ENCODE data around the gene KIF6. TPM values are rescaled to one million over a fixed set of nuclear protein-coding genes. Genes with fewer than 3 reads are reported as not detected.

KIF6 gene
- total RNA-seq, 1 experiment from 2014 or later, result not detected

GRCh38 chr6:39446909-39447308 is 278.3 kb downstream of the KIF6 start:
- Histone ChIP-seq H3K27me3 (ENCODE audit: control insufficient read depth, insufficient read depth, low read length) (no peaks in the 10 kb centered on the region), H3K4me3 (ENCODE audit: low read depth in 2 of 2, low read length in 2 of 2) (no peak overlapping the region), H3K4me1 (ENCODE audit: control insufficient read depth, insufficient read depth, low read length) (no peaks in the 10 kb centered on the region), H3K36me3 (ENCODE audit: control insufficient read depth, insufficient read depth, low read length) (no peaks in the 10 kb centered on the region), H3K9me3 (ENCODE audit: control insufficient read depth, insufficient read depth, low read depth, low read length) (no peaks in the 10 kb centered on the region), H3K27ac (ENCODE audit: low read length) (no peak overlapping the region)
- in situ Hi-C loops (cut with HindIII; ENCODE audit: low pct_unique_long_range_greater_than_20kb, low sequenced_read_pairs), result no loop called here
- BruUV-seq (replicated peaks), result no TSS peak
- POLR2A ChIA-PET, result no interaction called here
- DNase-seq (ENCODE audit: low read depth, low spot score) (no peak), ATAC-seq (no peak)
- TF ChIP-seq POLR2AphosphoS5 (IDR thresholded peaks at IDR 0.05; ENCODE audit: low read depth, low read length), result no peak
- no peak for TF ChIP-seq CTCF (IDR thresholded peaks at IDR 0.05)
- TF ChIP-seq SIN3A (IDR thresholded peaks at IDR 0.05; ENCODE audit: borderline replicate concordance, insufficient read depth, low read depth, low read length), result no peak
- no peak for TF ChIP-seq TCF7L2 (IDR thresholded peaks at IDR 0.05; ENCODE audit: low read depth, low read length)
- CTCF ChIA-PET, result no interaction called here
- intact Hi-C loops (cut with micrococcal nuclease; ENCODE audit: unreplicated experiment), result no loop called here

DNA sequence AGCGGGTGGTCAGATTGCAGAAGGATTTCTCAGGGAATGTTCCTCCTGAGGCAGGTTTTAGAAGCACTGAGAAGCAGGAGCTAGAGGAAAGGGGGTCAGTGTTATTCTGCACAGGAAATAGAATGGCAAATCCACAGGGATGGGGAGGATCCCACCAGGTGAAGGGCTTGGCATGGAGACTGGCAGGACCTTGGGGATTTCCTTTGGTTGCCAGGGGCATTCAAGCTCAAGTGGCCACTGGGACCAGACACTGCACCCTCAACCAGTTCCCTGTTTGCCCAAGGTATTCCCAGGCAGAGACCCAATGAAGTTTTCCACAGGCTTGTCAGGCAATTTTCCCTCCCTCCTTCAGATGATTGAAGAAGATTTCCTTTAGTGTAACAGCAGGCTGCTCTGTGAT is 279.5 kb downstream of the KIF6 start:
- CTCF ChIA-PET, result no interaction called here
- no peak for ATAC-seq
- TF ChIP-seq, protein P1, sequence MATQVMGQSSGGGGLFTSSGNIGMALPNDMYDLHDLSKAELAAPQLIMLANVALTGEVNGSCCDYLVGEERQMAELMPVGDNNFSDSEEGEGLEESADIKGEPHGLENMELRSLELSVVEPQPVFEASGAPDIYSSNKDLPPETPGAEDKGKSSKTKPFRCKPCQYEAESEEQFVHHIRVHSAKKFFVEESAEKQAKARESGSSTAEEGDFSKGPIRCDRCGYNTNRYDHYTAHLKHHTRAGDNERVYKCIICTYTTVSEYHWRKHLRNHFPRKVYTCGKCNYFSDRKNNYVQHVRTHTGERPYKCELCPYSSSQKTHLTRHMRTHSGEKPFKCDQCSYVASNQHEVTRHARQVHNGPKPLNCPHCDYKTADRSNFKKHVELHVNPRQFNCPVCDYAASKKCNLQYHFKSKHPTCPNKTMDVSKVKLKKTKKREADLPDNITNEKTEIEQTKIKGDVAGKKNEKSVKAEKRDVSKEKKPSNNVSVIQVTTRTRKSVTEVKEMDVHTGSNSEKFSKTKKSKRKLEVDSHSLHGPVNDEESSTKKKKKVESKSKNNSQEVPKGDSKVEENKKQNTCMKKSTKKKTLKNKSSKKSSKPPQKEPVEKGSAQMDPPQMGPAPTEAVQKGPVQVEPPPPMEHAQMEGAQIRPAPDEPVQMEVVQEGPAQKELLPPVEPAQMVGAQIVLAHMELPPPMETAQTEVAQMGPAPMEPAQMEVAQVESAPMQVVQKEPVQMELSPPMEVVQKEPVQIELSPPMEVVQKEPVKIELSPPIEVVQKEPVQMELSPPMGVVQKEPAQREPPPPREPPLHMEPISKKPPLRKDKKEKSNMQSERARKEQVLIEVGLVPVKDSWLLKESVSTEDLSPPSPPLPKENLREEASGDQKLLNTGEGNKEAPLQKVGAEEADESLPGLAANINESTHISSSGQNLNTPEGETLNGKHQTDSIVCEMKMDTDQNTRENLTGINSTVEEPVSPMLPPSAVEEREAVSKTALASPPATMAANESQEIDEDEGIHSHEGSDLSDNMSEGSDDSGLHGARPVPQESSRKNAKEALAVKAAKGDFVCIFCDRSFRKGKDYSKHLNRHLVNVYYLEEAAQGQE (IDR thresholded peaks at IDR 0.05; ENCODE audit: insufficient read depth in 1 of 2, low read depth in 2 of 2, low read length in 1 of 2), result no peak
- TF ChIP-seq CTCF (IDR thresholded peaks at IDR 0.05), result no peak
- TF ChIP-seq TCF7L2 (IDR thresholded peaks at IDR 0.05; ENCODE audit: low read depth, low read length), result no peak
- no peak for TF ChIP-seq SIN3A (IDR thresholded peaks at IDR 0.05; ENCODE audit: borderline replicate concordance, insufficient read depth, low read depth, low read length)
- TF ChIP-seq POLR2AphosphoS5 (IDR thresholded peaks at IDR 0.05; ENCODE audit: low read depth, low read length), result no peak

More for the DNA sequence above, 279.5 kb downstream of the KIF6 start:
- no TSS peak for BruUV-seq (replicated peaks)
- no peak for DNase-seq (ENCODE audit: low read depth, low spot score)
- Histone ChIP-seq H3K9me3 (ENCODE audit: control insufficient read depth, insufficient read depth, low read depth, low read length) (no peaks in the 10 kb centered on the region), H3K27me3 (ENCODE audit: control insufficient read depth, insufficient read depth, low read length) (no peaks in the 10 kb centered on the region), H3K36me3 (ENCODE audit: control insufficient read depth, insufficient read depth, low read length) (no peaks in the 10 kb centered on the region), H3K4me1 (ENCODE audit: control insufficient read depth, insufficient read depth, low read length) (no peaks in the 10 kb centered on the region), H3K4me3 (ENCODE audit: low read depth in 2 of 2, low read length in 2 of 2) (no peak overlapping the region), H3K27ac (ENCODE audit: low read length) (no peak overlapping the region)
- intact Hi-C loops (cut with micrococcal nuclease; ENCODE audit: unreplicated experiment) (no loop called here), in situ Hi-C loops (cut with HindIII; ENCODE audit: low pct_unique_long_range_greater_than_20kb, low sequenced_read_pairs) (no loop called here)
- POLR2A ChIA-PET, result no interaction called here

All from Panc1 (cell line).